K562 (cell line): ENCODE results near the gene TENT4B. TPM values are rescaled to one million over a fixed set of nuclear protein-coding genes. Genes with fewer than 3 reads are reported as not detected.

ENCODE experiments used
- ATF6 ChIP-seq: sonication (generic); formaldehyde crosslinking; IDR thresholded peaks from 2 replicates; pipeline ENCODE4 v1.4.0; 2020; ENCODE audit warnings: mild to moderate bottlenecking, missing genetic modification reagents
- CTCF ChIP-seq, 3 experiments: IDR thresholded peaks in 2 of 3; conservative IDR thresholded peaks in 1 of 3; 2 replicates each; pipeline ENCODE4 v1.5.1; 2011 to 2012; ENCODE audit warnings: low read length in 3 of 3, mild to moderate bottlenecking in 3 of 3, control low read depth in 2 of 3, improper control_type of control experiment in 1 of 3, inconsistent platforms in 1 of 3, low read depth in 1 of 3, mixed read lengths in 1 of 3, moderate library complexity in 1 of 3; ENCODE audit not compliant: insufficient read depth in 2 of 3
- FOXK1 ChIP-seq: sonication (generic); formaldehyde crosslinking; IDR thresholded peaks from 2 replicates; pipeline ENCODE4 v1.8.0; 2022; ENCODE audit warnings: missing genetic modification reagents, mild to moderate bottlenecking, borderline replicate concordance
- HCFC1 ChIP-seq: IDR thresholded peaks from 2 replicates; pipeline ENCODE4 v1.6.1; 2012; ENCODE audit warnings: low read depth, low read length, improper control_type of control experiment
- KLF1 ChIP-seq: fragments of 450-650 bp; IDR thresholded peaks from 2 replicates; pipeline ENCODE4 v1.6.1; 2016; ENCODE audit warnings: missing genetic modification characterization, missing compliant biosample characterization
- MCM2 ChIP-seq: fragments of 450-650 bp; IDR thresholded peaks from 2 replicates; pipeline ENCODE4 v1.6.1; 2017; ENCODE audit warnings: low read depth, mild to moderate bottlenecking
- POLR3A ChIP-seq: IDR thresholded peaks from 2 replicates; pipeline ENCODE4 v1.6.1; 2011; ENCODE audit warnings: borderline replicate concordance, mild to moderate bottlenecking, moderate library complexity; ENCODE audit not compliant: insufficient read length, insufficient read depth; ENCODE audit errors: extremely low read depth
- PURB ChIP-seq: sonication (generic); formaldehyde crosslinking; IDR thresholded peaks from 2 replicates; pipeline ENCODE4 v1.9.0; 2021; ENCODE audit warnings: low read depth, mild to moderate bottlenecking, missing genetic modification reagents
- RBM17 ChIP-seq: fragments of 200-400 bp; formaldehyde crosslinking; IDR thresholded peaks from 2 replicates; pipeline ENCODE4 v1.6.1; 2017; ENCODE audit warnings: low read depth, mild to moderate bottlenecking, low read length, borderline replicate concordance
- REST ChIP-seq, 2 experiments: fragments of 450-650 bp; formaldehyde crosslinking in 1 of 2; IDR thresholded peaks; 2 replicates each; pipeline versions ENCODE4 v1.4.0 to v1.6.1; 2014 to 2020; ENCODE audit warnings: mild to moderate bottlenecking in 2 of 2, borderline replicate concordance in 1 of 2, low read depth in 1 of 2
- SRSF9 ChIP-seq: fragments of 200-400 bp; formaldehyde crosslinking; IDR thresholded peaks from 2 replicates; pipeline ENCODE4 v1.6.1; 2017; ENCODE audit warnings: low read depth, low read length, borderline replicate concordance
- ZNF282 ChIP-seq: sonication (generic); formaldehyde crosslinking; IDR thresholded peaks from 2 replicates; pipeline ENCODE4 v1.8.1; 2023; ENCODE audit warnings: missing genetic modification reagents
- ZNF431 ChIP-seq: sonication (generic); formaldehyde crosslinking; IDR thresholded peaks from 2 replicates; pipeline ENCODE4 v1.8.0; 2022; ENCODE audit warnings: mild to moderate bottlenecking, missing genetic modification reagents
- ZNF444 ChIP-seq: fragments of 250-450 bp; sonication (Bioruptor Pico); IDR thresholded peaks from 2 replicates; pipeline ENCODE4 v1.4.0; 2020; ENCODE audit warnings: mild to moderate bottlenecking, moderate library complexity
- ZNF830 ChIP-seq: fragments of 250-450 bp; sonication (Bioruptor Pico); IDR thresholded peaks from 2 replicates; pipeline ENCODE4 v1.5.0; 2021; ENCODE audit warnings: mild to moderate bottlenecking
- polyA plus RNA-seq, 8 experiments: library from polyadenylated mRNA; depleted of rRNA in 4 of 8; stranded (reverse) in 5 of 8; unstranded in 3 of 8; fragments of >200 nt; fragmentation: Nextera tagmentation in 2 of 8; fragmentation: Illumina TruSeq in 1 of 8; extraction: Ambion mirVana in 2 of 8; extraction: Trizol in 1 of 8; gene quantifications; 2 replicates each; pipeline versions ENCODE4 v1.2.1 to v1.2.3, GENCODE V29; 2011 to 2014; ENCODE audit warnings: inconsistent platforms in 1 of 8, missing spikeins in 1 of 8
- total RNA-seq, 7 experiments: library from RNA; depleted of rRNA in 6 of 7; stranded (reverse); fragments of >200 nt in 6 of 7; fragmentation: Illumina TruSeq in 2 of 7; extraction: Trizol in 2 of 7; gene quantifications; 2 replicates each; pipeline versions ENCODE4 v1.2.1 to v1.2.3, GENCODE V29; 2011 to 2021; ENCODE audit warnings: low replicate concordance in 1 of 7

Gene TENT4B
- total and polyA plus RNA-seq, 9 of the 15 experiments (the other 6 are each of a cell fraction or from before 2014, with no cell fraction given) = 5.2 to 8.4 (median 7.0) TPM

GRCh38 chr16:50266337-50267091 is 113.4 kb downstream of the TENT4B start, which contains the start of gene ADCY7 (continued):
- TF ChIP-seq PURB (CRISPR knock-in tag) = no peak
- no peak for TF ChIP-seq CTCF (IDR thresholded peaks at IDR 0.05 in 2 of 3, conservative IDR thresholded peaks at IDR 0.05 in 1 of 3; ENCODE audit: insufficient read depth in 2 of 3, low read depth in 1 of 3, low read length in 3 of 3)
- no peak for TF ChIP-seq ZNF431 (CRISPR knock-in tag)
- TF ChIP-seq HCFC1 = peak; percentile 32; the same call in 1 of the 2 replicates
- no peak for TF ChIP-seq RBM17
- TF ChIP-seq KLF1 (tag) = no peak
- TF ChIP-seq ZNF830 = 0 out of 2 replicates have a peak, but pooled peaks have one; percentile 55
- TF ChIP-seq ZNF444 (CRISPR knock-in tag) = no peak
- no peak for TF ChIP-seq REST (IDR thresholded peaks at IDR 0.05; ENCODE audit: borderline replicate concordance)
- 0 out of 2 replicates have a peak, but pooled peaks have one; percentile 27 for TF ChIP-seq REST (CRISPR knock-in tag; IDR thresholded peaks at IDR 0.05; ENCODE audit: low read depth)
- TF ChIP-seq FOXK1 (CRISPR knock-in tag) = no peak
- no peak for TF ChIP-seq ZNF282
- no peak for TF ChIP-seq SRSF9
- 0 out of 2 replicates have a peak, but pooled peaks have one; percentile 47 for TF ChIP-seq ATF6 (CRISPR knock-in tag)
- TF ChIP-seq POLR3A = no peak
- no peak for TF ChIP-seq MCM2
